ENCODE data around the gene PYDC2. TPM values are rescaled to one million over a fixed set of nuclear protein-coding genes. Genes with fewer than 3 reads are reported as not detected.

The PYDC2 gene
- total RNA-seq, 1 experiment from 2014 or later = not detected

DNA sequence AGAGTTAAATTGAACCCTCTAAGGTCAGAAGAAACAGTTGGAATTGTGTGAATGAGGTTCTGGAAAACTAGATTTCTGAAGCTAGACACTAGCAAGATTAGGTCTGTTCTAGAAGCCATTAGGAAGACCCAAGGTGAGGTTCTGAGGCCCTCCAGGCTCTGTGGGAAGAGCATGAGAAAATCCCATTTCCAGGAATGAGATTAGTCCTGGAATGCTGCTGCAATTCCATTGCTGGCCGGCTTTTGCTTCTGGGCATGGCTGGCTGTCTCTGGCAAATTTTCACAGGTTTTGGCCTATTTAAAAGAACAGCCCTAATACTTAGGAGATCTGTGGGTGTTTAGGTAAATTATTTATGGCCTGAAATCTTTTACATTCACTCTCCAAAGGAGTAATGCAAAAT lies 26.9 kb upstream of the PYDC2 start:
- Histone ChIP-seq H2BK120ac (ENCODE audit: low read depth, low read length, poor library complexity, severe bottlenecking) (no peak overlapping the region), H3K9ac (ENCODE audit: extremely low read depth, insufficient read length, low read length) (no peak overlapping the region), H3K4ac (ENCODE audit: low read depth, low read length) (no peak overlapping the region), H3K79me2 (ENCODE audit: insufficient read depth, low read length) (no peaks in the 10 kb centered on the region), H2AK5ac (ENCODE audit: insufficient read length, low read length) (no peak overlapping the region), H2BK15ac (ENCODE audit: low read depth, low read length) (no peak overlapping the region), H3K56ac (ENCODE audit: insufficient read length, low read depth, low read length) (no peak overlapping the region), H3K27ac (ENCODE audit: insufficient read length, low read depth, low read length) (no peak overlapping the region), H2BK12ac (ENCODE audit: insufficient read length, low read depth, low read length) (no peak overlapping the region), H3K79me1 (ENCODE audit: insufficient read depth, low read depth, low read length, poor library complexity, severe bottlenecking) (no peaks in the 10 kb centered on the region), H3K23me2 (ENCODE audit: insufficient read length, low read depth, low read length, poor library complexity, severe bottlenecking) (no peaks in the 10 kb centered on the region), H3K4me2 (ENCODE audit: insufficient read depth, insufficient read length, low read length) (no peak overlapping the region), H3K18ac (ENCODE audit: insufficient read length, low read depth, low read length) (no peak overlapping the region), H2BK20ac (ENCODE audit: low read depth, low read length, poor library complexity, severe bottlenecking) (no peak overlapping the region), H4K91ac (ENCODE audit: insufficient read length, low read depth, low read length) (no peak overlapping the region), H4K8ac (replicated peaks; ENCODE audit: insufficient read length, low read depth, low read length) (no peak overlapping the region), H2BK5ac (ENCODE audit: insufficient read length, low read length) (no peak overlapping the region), H3K23ac (ENCODE audit: insufficient read length, low read depth, low read length) (no peak overlapping the region), H3K9me3 (ENCODE audit: control insufficient read depth, low read depth, low read length) (no peaks in the 10 kb centered on the region), H3K14ac (ENCODE audit: insufficient read depth, low read length) (no peak overlapping the region), H2AFZ (ENCODE audit: low read length) (no peak overlapping the region), H4K5ac (ENCODE audit: insufficient read length, low read depth, low read length) (no peak overlapping the region), H3K4me1 (ENCODE audit: insufficient read depth, low read length) (no peaks in the 10 kb centered on the region), H3K27me3 (ENCODE audit: insufficient read depth, low read length) (no peaks in the 10 kb centered on the region), H4K20me1 (ENCODE audit: control insufficient read depth, insufficient read depth, insufficient read length) (no peaks in the 10 kb centered on the region), H3T11ph (ENCODE audit: low read length) (no peak overlapping the region)
- Mint-ChIP-seq H3K9me3 (no peaks in the 10 kb centered on the region), H3K4me3 (no peak overlapping the region), H3K27me3 (ENCODE audit: low read depth) (no peaks in the 10 kb centered on the region), H3K4me1 (no peaks in the 10 kb centered on the region; a peak in 1 of 4 replicates), H3K27ac (no peak overlapping the region), H3K36me3 (ENCODE audit: insufficient read depth in 1 of 3, low read depth in 3 of 3) (no peaks in the 10 kb centered on the region)
- no peak for DNase-seq
- no CpG with 5 or more reads among the region's 1 CpG for WGBS (ENCODE audit: extremely low coverage, insufficient read length, low lambda C conversion rate)
- TF ChIP-seq, protein P1, sequence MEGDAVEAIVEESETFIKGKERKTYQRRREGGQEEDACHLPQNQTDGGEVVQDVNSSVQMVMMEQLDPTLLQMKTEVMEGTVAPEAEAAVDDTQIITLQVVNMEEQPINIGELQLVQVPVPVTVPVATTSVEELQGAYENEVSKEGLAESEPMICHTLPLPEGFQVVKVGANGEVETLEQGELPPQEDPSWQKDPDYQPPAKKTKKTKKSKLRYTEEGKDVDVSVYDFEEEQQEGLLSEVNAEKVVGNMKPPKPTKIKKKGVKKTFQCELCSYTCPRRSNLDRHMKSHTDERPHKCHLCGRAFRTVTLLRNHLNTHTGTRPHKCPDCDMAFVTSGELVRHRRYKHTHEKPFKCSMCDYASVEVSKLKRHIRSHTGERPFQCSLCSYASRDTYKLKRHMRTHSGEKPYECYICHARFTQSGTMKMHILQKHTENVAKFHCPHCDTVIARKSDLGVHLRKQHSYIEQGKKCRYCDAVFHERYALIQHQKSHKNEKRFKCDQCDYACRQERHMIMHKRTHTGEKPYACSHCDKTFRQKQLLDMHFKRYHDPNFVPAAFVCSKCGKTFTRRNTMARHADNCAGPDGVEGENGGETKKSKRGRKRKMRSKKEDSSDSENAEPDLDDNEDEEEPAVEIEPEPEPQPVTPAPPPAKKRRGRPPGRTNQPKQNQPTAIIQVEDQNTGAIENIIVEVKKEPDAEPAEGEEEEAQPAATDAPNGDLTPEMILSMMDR (conservative IDR thresholded peaks at IDR 0.05) = no peak
